K562 (cell line): ENCODE measurements around the gene M6PR. TPM values are rescaled to one million over a fixed set of nuclear protein-coding genes. Genes with fewer than 3 reads are reported as not detected.
"Not testable (repeated sequence)": the region's sequence is repeated elsewhere in the genome, so short reads cannot be mapped to it uniquely, and the experiment has no call there.

ENCODE experiments used
- ATAC-seq: fragments of 200-7000 bp; cut with Tn5 transposase; 3 replicates; pipeline ENCODE4 v1.9.1; 2020; ENCODE audit warnings: moderate library complexity
- BruUV-seq: library from RNA; stranded (reverse); fragments of 400-500 nt; replicated peaks from 2 replicates; lab custom pipeline; 2021; lab: Mats Ljungman, UMichigan
- CTCF ChIA-PET: fragments of 300-600 bp; formaldehyde crosslinking; extraction: SDS; loops from one replicate; lab custom pipeline; 2021; ENCODE audit warnings: low intra/inter-chr PET ratio; lab: Yijun Ruan, JAX
- POLR2A ChIA-PET: fragments of 300-600, 350-650 bp; sonication (Branson Sonifier 250); formaldehyde crosslinking; extraction: SDS; loops from one replicate; lab custom pipeline; 2021; ENCODE audit warnings: antibody characterized with exemption, inconsistent platforms; lab: Yijun Ruan, JAX
- DNase-seq, 4 experiments: peaks; one replicate each; pipeline versions ENCODE4 v3.0.0 to v3.0.0-alpha.2; 2011 to 2018; ENCODE audit warnings: low spot score in 3 of 4, mixed read lengths in 3 of 4; ENCODE audit errors: extremely low read depth in 1 of 4
- FAIRE-seq: peaks from 2 replicates; lab custom pipeline; 2011; peaks lifted over from hg19 to GRCh38; lab: Jason Lieb, UNC
- H2AFZ ChIP-seq: 2 replicates; pipeline ENCODE4 v1.6.0; 2011; ENCODE audit warnings: low read depth, low read length, control low read depth, inconsistent platforms
- H3K27ac ChIP-seq: fragments of 200-600 bp; 3 replicates; pipeline ENCODE4 v1.8.0; 2011; ENCODE audit warnings: low read depth, mild to moderate bottlenecking, control low read depth, inconsistent platforms, low read length, moderate library complexity, mixed read lengths; ENCODE audit errors: extremely low read depth
- H3K27me3 ChIP-seq, 2 experiments: fragments of 300-600 bp in 1 of 2; 2 replicates in 1 of 2; 3 replicates in 1 of 2; pipeline versions ENCODE4 v1.6.0 to v1.8.0; 2011; ENCODE audit warnings: inconsistent platforms in 2 of 2, low read length in 2 of 2, mild to moderate bottlenecking in 1 of 2, mixed read lengths in 1 of 2, moderate library complexity in 1 of 2; ENCODE audit not compliant: control insufficient read depth in 2 of 2, insufficient read depth in 2 of 2
- H3K36me3 ChIP-seq: fragments of 300-600 bp; 3 replicates; pipeline ENCODE4 v1.8.0; 2011; ENCODE audit warnings: mild to moderate bottlenecking, low read length, inconsistent platforms; ENCODE audit not compliant: control insufficient read depth, insufficient read depth
- H3K4me1 ChIP-seq, 2 experiments: fragments of 200-600 bp in 1 of 2; replicated peaks in 1 of 2; 2 replicates in 1 of 2; 3 replicates in 1 of 2; pipeline versions ENCODE4 v1.5.1 to v1.8.0; 2011; ENCODE audit warnings: inconsistent platforms in 2 of 2, low read length in 2 of 2, mild to moderate bottlenecking in 1 of 2, mixed read lengths in 1 of 2, moderate library complexity in 1 of 2; ENCODE audit not compliant: control insufficient read depth in 2 of 2, insufficient read depth in 2 of 2
- H3K4me2 ChIP-seq: 2 replicates; pipeline ENCODE4 v1.6.1; 2011; ENCODE audit warnings: low read length, control low read depth, inconsistent platforms, mixed read lengths; ENCODE audit not compliant: insufficient read depth
- H3K4me3 ChIP-seq: fragments of 200-600 bp; sonication (generic), shearing (Covaris generic); 2 replicates; pipeline ENCODE4 v1.5.1; 2016; ENCODE audit warnings: control low read depth, inconsistent platforms
- H3K79me2 ChIP-seq: fragments of 200-600 bp; 3 replicates; pipeline ENCODE4 v1.8.0; 2011; ENCODE audit warnings: low read length, inconsistent platforms; ENCODE audit not compliant: control insufficient read depth, insufficient read depth
- H3K9ac ChIP-seq, 2 experiments: 2 replicates each; pipeline versions ENCODE4 v1.6.0 to v1.6.1; 2011; ENCODE audit warnings: low read depth in 2 of 2, low read length in 2 of 2, control low read depth in 1 of 2, inconsistent platforms in 1 of 2, mild to moderate bottlenecking in 1 of 2, mixed read lengths in 1 of 2; ENCODE audit not compliant: insufficient read depth in 1 of 2
- H3K9me1 ChIP-seq: one replicate; pipeline ENCODE4 v1.6.0; 2011; ENCODE audit warnings: inconsistent platforms, mild to moderate bottlenecking, low read length, moderate library complexity; ENCODE audit not compliant: control insufficient read depth, insufficient read depth
- H3K9me3 ChIP-seq: replicated peaks from 2 replicates; pipeline ENCODE4 v1.5.1; 2011; ENCODE audit warnings: low read depth, low read length, inconsistent platforms; ENCODE audit not compliant: control insufficient read depth, insufficient read depth
- H4K20me1 ChIP-seq: replicated peaks from 2 replicates; pipeline ENCODE4 v1.6.1; 2011; ENCODE audit warnings: low read length, inconsistent platforms, mixed read lengths; ENCODE audit not compliant: control insufficient read depth, insufficient read depth
- DIDO1 ChIP-seq: fragments of 450-650 bp; IDR thresholded peaks from 2 replicates; pipeline ENCODE4 v1.6.1; 2016; ENCODE audit warnings: low read depth, missing biosample characterization, missing genetic modification characterization
- U2AF2 ChIP-seq: fragments of 200-400 bp; formaldehyde crosslinking; optimal IDR thresholded peaks from 2 replicates; pipeline ENCODE3; 2017; ENCODE audit warnings: low read depth, mild to moderate bottlenecking, low read length
- WGBS: fragments of 100-300 bp; shearing (Covaris generic); methylation state at CpG from one replicate; pipeline ENCODE4 v1.1.6; 2016; ENCODE audit warnings: low coverage, mixed read lengths; ENCODE audit not compliant: insufficient coverage; ENCODE audit errors: missing lambda C conversion rate; 5-methylcytosine and 5-hydroxymethylcytosine counted together
- in situ Hi-C: fragments of 300-500 bp; cut with MboI; formaldehyde crosslinking; loops from 4 replicates; pipeline ENCODE4 v1.15.0; 2018; ENCODE audit warnings: inconsistent platforms, mixed read lengths
- intact Hi-C: fragments of 100-400 bp; cut with micrococcal nuclease; formaldehyde crosslinking; loops from 2 replicates; pipeline ENCODE4 v1.14.2; 2022
- polyA plus RNA-seq, 8 experiments: library from polyadenylated mRNA; depleted of rRNA in 4 of 8; stranded (reverse) in 5 of 8; unstranded in 3 of 8; fragments of >200 nt; fragmentation: Nextera tagmentation in 2 of 8; fragmentation: Illumina TruSeq in 1 of 8; extraction: Ambion mirVana in 2 of 8; extraction: Trizol in 1 of 8; gene quantifications; 2 replicates each; pipeline versions ENCODE4 v1.2.1 to v1.2.3, GENCODE V29; 2011 to 2014; ENCODE audit warnings: inconsistent platforms in 1 of 8, missing spikeins in 1 of 8
- total RNA-seq, 7 experiments: library from RNA; depleted of rRNA in 6 of 7; stranded (reverse); fragments of >200 nt in 6 of 7; fragmentation: Illumina TruSeq in 2 of 7; extraction: Trizol in 2 of 7; gene quantifications; 2 replicates each; pipeline versions ENCODE4 v1.2.1 to v1.2.3, GENCODE V29; 2011 to 2021; ENCODE audit warnings: low replicate concordance in 1 of 7

M6PR gene
- total and polyA plus RNA-seq, 9 of the 15 experiments (the other 6 are each of a cell fraction or from before 2014, with no cell fraction given), result 78.6 to 159 (median 112) TPM

- intact Hi-C loops (no loop called here), in situ Hi-C loops (no loop called here)
- H3K79me2 ChIP-seq, result no peaks in the 10 kb centered on the region
- H2AFZ ChIP-seq, result no peak overlapping the region
- no peaks in the 10 kb centered on the region for H3K9me3 ChIP-seq
- H3K27me3 ChIP-seq, result no peaks in the 10 kb centered on the region
- no peak overlapping the region for H3K4me2 ChIP-seq
- ChIA-PET CTCF (no interaction called here), POLR2A (interaction anchor here (0.8 to 1.3 kb wide), 3 partner anchors 9 to 12 kb away, joined by 3 to 4 read pairs (median 4); no protein-coding TSS in a partner anchor)
- no peaks in the 10 kb centered on the region for H3K9me1 ChIP-seq
- H4K20me1 ChIP-seq, result no peaks in the 10 kb centered on the region
- ATAC-seq (peak; percentile 55; the same call in 1 of the 3 replicates), FAIRE-seq (peak; percentile 90), DNase-seq (no peak)
- no peaks in the 10 kb centered on the region for H3K4me1 ChIP-seq
- H3K36me3 ChIP-seq, result peaks cover 8% of the 10 kb centered on the region; the same call in 2 of the 3 replicates
- 67% methylated on average over 7 of the region's 7 CpGs for WGBS
- H3K9ac ChIP-seq, result no peak overlapping the region
- BruUV-seq, result no TSS peak
- H3K27ac ChIP-seq, result no peak overlapping the region
- H3K4me3 ChIP-seq, result no peak overlapping the region
- TF ChIP-seq DIDO1 (tag) (no peak), U2AF2 (no peak)
These were observed 12.7 kb downstream of the M6PR start for GRCh38 chr12:8936735-8937134.

GRCh38 chr12:8934080-8934479, 15.4 kb downstream of the M6PR start:
- H3K27me3 ChIP-seq, H3K4me3 ChIP-seq, H3K9me1 ChIP-seq, H4K20me1 ChIP-seq, BruUV-seq, H3K9me3 ChIP-seq, intact Hi-C loops, DNase-seq, H3K4me2 ChIP-seq, H2AFZ ChIP-seq, H3K36me3 ChIP-seq, POLR2A ChIA-PET, ATAC-seq, H3K9ac ChIP-seq, H3K27ac ChIP-seq, H3K79me2 ChIP-seq, CTCF ChIA-PET, H3K4me1 ChIP-seq, in situ Hi-C loops: not testable (repeated sequence)
- 43% methylated on average over 1 of the region's 4 CpGs for WGBS
- FAIRE-seq, result peak; percentile 19

- CTCF ChIA-PET, BruUV-seq, DNase-seq, H2AFZ ChIP-seq, H3K9ac ChIP-seq, H3K4me3 ChIP-seq, H3K4me1 ChIP-seq, POLR2A ChIA-PET, H3K9me1 ChIP-seq, FAIRE-seq, ATAC-seq, H3K4me2 ChIP-seq, H3K36me3 ChIP-seq, H3K9me3 ChIP-seq, H4K20me1 ChIP-seq, intact Hi-C loops, in situ Hi-C loops, H3K27ac ChIP-seq, H3K79me2 ChIP-seq, H3K27me3 ChIP-seq: not testable (repeated sequence)
- whole genome bisulfite sequencing, result 50% methylated on average over 1 of the region's 3 CpGs
These were observed 17.0 kb downstream of the M6PR start for GRCh38 chr12:8932464-8932863.
